Epithelial cell of esophagus (primary cell): ENCODE data around the gene UCHL1.

Experiments
- DNase-seq: peaks from one replicate; pipeline ENCODE4 v3.0.0; 2010; ENCODE audit warnings: low read depth
- H3K4me3 ChIP-seq: 2 replicates; pipeline ENCODE4 v1.5.1; 2011; ENCODE audit warnings: mild to moderate bottlenecking, low read length, control low read depth
- TF ChIP-seq, protein P1 (sequence below): IDR thresholded peaks from 2 replicates; pipeline ENCODE4 v1.5.1; 2011; ENCODE audit warnings: low read depth, mild to moderate bottlenecking, low read length, control low read depth, inconsistent platforms; ENCODE audit not compliant: insufficient read depth; ENCODE audit errors: missing control alignments

UCHL1 gene

DNA sequence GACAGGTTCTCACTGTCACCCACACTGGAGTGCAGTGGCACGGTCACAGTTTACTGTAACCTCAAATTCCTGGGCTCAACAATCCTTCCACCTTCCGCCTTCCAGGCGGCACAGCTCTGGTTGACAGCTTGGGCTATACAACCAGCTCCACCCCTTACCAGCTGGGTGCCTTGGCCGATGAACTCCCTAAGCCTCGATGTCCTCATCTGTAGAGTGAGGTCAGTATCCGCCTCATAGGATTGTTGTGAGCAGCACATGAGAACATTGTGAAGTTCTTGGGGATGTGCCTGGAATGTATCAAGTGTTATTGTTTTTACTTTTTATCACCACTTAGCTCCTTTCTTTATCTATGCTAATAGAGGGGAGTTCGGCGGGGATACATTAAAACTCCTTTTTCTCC, 23.3 kb downstream of the UCHL1 start:
- no peak for DNase-seq
- TF ChIP-seq, protein P1, sequence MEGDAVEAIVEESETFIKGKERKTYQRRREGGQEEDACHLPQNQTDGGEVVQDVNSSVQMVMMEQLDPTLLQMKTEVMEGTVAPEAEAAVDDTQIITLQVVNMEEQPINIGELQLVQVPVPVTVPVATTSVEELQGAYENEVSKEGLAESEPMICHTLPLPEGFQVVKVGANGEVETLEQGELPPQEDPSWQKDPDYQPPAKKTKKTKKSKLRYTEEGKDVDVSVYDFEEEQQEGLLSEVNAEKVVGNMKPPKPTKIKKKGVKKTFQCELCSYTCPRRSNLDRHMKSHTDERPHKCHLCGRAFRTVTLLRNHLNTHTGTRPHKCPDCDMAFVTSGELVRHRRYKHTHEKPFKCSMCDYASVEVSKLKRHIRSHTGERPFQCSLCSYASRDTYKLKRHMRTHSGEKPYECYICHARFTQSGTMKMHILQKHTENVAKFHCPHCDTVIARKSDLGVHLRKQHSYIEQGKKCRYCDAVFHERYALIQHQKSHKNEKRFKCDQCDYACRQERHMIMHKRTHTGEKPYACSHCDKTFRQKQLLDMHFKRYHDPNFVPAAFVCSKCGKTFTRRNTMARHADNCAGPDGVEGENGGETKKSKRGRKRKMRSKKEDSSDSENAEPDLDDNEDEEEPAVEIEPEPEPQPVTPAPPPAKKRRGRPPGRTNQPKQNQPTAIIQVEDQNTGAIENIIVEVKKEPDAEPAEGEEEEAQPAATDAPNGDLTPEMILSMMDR: no peak
- no peak overlapping the region for H3K4me3 ChIP-seq

DNA sequence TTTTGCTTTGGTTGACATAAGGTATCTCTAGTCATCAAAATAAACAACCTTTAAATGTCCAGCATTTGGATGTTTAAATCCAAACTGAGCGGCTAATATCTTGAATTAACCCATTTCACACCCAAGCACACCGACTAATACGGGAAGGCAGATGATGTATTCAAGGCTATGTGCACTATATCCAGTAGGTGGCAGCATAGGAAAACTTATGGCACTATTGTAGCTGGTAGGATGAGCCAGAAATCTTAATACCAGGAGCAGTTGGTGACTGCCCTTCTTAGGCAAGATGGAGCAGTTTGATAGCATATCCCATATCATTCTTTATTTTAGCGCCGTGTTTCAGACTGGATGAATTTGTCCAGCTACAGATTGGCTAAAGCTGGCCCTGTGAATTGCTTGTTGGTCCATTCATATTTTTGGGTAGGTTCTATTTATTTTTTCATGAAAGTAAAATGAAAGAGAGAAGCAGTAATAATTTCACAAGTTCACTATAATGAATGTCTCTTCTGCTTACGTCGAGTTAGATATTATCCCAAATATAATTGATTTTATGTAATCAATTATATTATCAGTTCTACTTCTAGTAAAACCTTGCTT, 24.4 kb downstream of the UCHL1 start:
- TF ChIP-seq, protein P1: peak; percentile 87
- H3K4me3 ChIP-seq: no peak overlapping the region
- peak; percentile 80 for DNase-seq

DNA sequence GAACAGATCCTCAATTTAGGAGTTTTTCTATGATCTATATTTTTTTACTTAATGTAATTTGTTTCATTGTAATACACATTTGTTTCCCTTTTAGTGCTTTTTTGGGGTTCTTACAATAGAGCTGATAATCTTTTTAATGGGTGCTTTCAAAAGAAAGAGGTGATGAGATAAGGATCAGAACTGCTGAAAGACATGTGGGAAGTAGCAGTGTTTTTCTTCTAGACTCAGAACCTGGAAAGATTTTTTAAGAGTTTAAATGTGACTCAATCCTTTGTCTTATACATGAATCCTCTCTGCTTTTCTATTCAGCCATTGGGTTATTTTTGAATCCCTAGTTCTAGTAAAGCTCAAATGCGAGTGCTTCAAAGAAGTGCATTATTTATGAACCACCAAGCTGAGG, 25.6 kb downstream of the UCHL1 start:
- TF ChIP-seq, protein P1: no peak
- no peak overlapping the region for H3K4me3 ChIP-seq
- DNase-seq: no peak

DNA sequence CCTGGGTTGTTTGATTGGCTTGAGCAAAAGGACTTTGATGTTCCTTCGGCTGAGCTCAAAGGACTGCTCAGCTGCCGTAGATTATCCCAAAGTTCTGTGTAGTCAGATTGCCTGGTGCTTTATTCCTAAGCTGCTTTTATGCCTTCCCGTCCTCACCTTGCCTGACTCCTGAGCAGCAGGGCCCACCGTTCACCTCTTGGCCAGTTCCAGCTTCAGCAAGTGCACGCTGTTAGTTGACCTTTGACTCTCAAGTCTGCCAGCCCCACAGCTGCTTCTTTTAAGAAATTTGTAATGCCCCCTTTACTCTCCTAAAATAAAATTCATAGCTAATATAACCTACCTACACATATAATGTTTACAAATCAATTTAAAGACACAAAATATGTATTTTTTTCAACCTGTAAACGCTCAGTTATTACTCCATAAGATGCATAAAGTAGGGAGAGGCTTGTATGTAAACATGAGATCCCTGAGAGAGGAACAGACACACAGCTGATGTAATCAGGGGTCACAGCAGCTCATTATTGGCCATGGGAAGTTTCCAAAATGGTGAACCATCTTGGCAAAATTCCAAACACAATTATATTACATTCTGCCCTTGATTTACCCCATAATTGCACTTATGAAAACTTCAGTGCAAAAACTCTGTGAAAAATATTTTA, 28.6 kb downstream of the UCHL1 start:
- no peak for DNase-seq
- TF ChIP-seq, protein P1: no peak
- no peak overlapping the region for H3K4me3 ChIP-seq

DNA sequence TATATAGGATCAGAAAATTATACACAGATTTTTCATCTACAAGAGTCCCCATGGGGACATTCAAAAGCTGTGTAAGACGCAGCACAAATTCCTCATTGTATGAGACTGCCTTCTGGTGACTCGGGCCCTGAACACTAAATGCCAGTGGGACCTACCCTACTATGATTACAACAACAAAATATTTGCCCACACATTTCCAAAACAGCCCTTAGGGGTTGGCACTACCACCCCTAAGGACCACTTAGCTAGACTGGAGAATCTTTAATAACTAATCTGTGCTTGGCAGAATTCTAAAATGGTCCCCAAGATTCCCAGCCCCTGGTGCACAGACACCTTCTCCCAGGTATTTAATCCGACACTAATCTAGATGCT, 29.1 kb downstream of the UCHL1 start:
- TF ChIP-seq, protein P1: no peak
- no peak for DNase-seq
- no peak overlapping the region for H3K4me3 ChIP-seq

DNA sequence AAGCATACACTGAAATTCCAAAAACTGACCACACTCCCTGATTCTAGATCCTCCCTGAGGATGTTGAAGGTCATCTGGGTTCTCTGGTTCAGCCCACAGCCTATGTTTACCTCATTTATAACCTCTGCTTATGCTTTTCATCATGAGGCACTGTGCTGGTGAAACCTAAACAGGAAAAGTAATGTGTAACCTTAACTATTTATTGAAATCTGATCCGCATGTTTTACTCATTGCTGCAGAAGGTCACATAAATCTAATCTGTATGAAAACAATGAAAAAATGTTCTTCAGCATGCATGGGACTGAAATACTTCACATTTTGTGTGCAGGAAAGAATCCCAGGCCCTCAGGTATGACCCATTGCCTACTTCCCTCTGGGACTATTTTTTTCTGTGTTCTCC, 30.3 kb downstream of the UCHL1 start:
- TF ChIP-seq, protein P1: no peak
- H3K4me3 ChIP-seq: no peak overlapping the region
- no peak for DNase-seq

DNA sequence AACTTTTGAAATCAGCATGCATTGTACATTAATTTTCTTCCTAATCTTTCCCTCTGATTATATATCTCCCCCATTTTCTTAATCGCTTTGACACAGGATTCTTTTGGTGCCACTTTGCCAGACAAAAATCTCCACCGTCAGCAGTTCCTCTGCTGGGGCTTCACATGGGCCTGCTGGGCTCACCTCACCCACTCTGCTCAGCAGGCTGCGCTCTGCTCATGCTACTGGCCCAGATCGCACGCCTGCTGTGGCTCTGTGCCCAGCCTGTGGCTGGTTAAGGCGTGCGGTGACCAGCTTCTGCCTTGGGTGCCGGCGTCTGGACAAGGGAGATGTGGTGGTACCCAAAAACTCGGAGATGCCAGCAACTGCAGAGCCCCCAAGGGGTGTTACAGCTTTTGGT, 31.1 kb downstream of the UCHL1 start:
- no peak overlapping the region for H3K4me3 ChIP-seq
- TF ChIP-seq, protein P1: no peak
- DNase-seq: no peak
